A549 (cell line): Measurements from ENCODE around the gene TGFBR1.

Source experiments
- BHLHE40 ChIP-seq: IDR thresholded peaks from 2 replicates; pipeline ENCODE4 v1.6.1; 2012; ENCODE audit warnings: low read depth, low read length, inconsistent platforms
- CTCF ChIP-seq: fragments of >200 bp; sonication (Bioruptor Twin); formaldehyde crosslinking; IDR thresholded peaks from 3 replicates; pipeline ENCODE4 v1.5.1; 2016
- RAD21 ChIP-seq, 2 experiments: fragments of >200 bp in 1 of 2; sonication (Bioruptor Twin) in 1 of 2; formaldehyde crosslinking in 1 of 2; IDR thresholded peaks in 1 of 2; conservative IDR thresholded peaks in 1 of 2; 2 replicates in 1 of 2; 3 replicates in 1 of 2; pipeline ENCODE4 v1.6.1; 2012 to 2018; ENCODE audit warnings: inconsistent platforms in 1 of 2
- TF ChIP-seq, protein P1 (sequence below): fragments of 450-650 bp; IDR thresholded peaks from 2 replicates; pipeline ENCODE4 v1.6.1; 2014; ENCODE audit warnings: antibody characterized with exemption

GRCh38 chr9:99184110-99184474 lies 79.2 kb downstream of the TGFBR1 start:
- TF ChIP-seq CTCF (no peak), RAD21 (conservative IDR thresholded peaks at IDR 0.05 in 1 of 2, IDR thresholded peaks at IDR 0.05 in 1 of 2) (no peak), BHLHE40 (no peak)
- TF ChIP-seq, protein P1, sequence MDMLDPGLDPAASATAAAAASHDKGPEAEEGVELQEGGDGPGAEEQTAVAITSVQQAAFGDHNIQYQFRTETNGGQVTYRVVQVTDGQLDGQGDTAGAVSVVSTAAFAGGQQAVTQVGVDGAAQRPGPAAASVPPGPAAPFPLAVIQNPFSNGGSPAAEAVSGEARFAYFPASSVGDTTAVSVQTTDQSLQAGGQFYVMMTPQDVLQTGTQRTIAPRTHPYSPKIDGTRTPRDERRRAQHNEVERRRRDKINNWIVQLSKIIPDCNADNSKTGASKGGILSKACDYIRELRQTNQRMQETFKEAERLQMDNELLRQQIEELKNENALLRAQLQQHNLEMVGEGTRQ = no peak
